PC-9 (cell line): ENCODE measurements around the gene NUTF2. TPM values are rescaled to one million over a fixed set of nuclear protein-coding genes. Genes with fewer than 3 reads are reported as not detected.

ENCODE experiments used
- BruUV-seq: library from RNA; stranded (reverse); fragments of 400-500 nt; replicated peaks from 2 replicates; lab custom pipeline; 2021; lab: Mats Ljungman, UMichigan
- CTCF ChIA-PET: fragments of 300-600 bp; sonication (Branson Sonifier 250); formaldehyde crosslinking; loops from one replicate; lab custom pipeline; 2022; ENCODE audit warnings: antibody characterized with exemption; lab: Charles Lee
- POLR2A ChIA-PET: fragments of 300-600 bp; sonication (Branson Sonifier 250); formaldehyde crosslinking; loops from one replicate; lab custom pipeline; 2022; ENCODE audit warnings: antibody characterized with exemption; ENCODE audit not compliant: unreplicated experiment; lab: Charles Lee
- DNase-seq, 2 experiments: peaks; one replicate each; pipeline versions ENCODE4 v3.0.0 to v3.0.0-alpha.2; 2015 to 2022; ENCODE audit warnings: mixed read lengths in 1 of 2
- H2AFZ ChIP-seq: fragments of 200-600 bp; sonication (generic); 2 replicates; pipeline ENCODE4 v1.8.1; 2017; ENCODE audit warnings: antibody characterized with exemption
- H3F3A ChIP-seq: fragments of 200-600 bp; sonication (generic); 2 replicates; pipeline ENCODE4 v1.8.1; 2017; ENCODE audit warnings: antibody characterized with exemption, mild to moderate bottlenecking, low read depth; ENCODE audit not compliant: insufficient read depth
- H3K27ac ChIP-seq: fragments of 200-600 bp; sonication (generic); 2 replicates; pipeline ENCODE4 v1.6.1; 2016; ENCODE audit warnings: mixed run types
- H3K27me3 ChIP-seq: fragments of 200-600 bp; sonication (generic); 2 replicates; pipeline ENCODE4 v1.6.1; 2016; ENCODE audit warnings: low read depth, mixed run types; ENCODE audit not compliant: insufficient read depth
- H3K36me3 ChIP-seq: fragments of 200-600 bp; sonication (generic); 2 replicates; pipeline ENCODE4 v1.6.1; 2016; ENCODE audit warnings: low read depth, mixed run types
- H3K4me1 ChIP-seq: fragments of 200-600 bp; sonication (generic); replicated peaks from 2 replicates; pipeline ENCODE4 v1.6.1; 2016; ENCODE audit warnings: mixed run types; ENCODE audit not compliant: insufficient read depth
- H3K4me2 ChIP-seq: fragments of 200-600 bp; sonication (generic); 2 replicates; pipeline ENCODE4 v1.6.1; 2017; ENCODE audit warnings: mixed run types
- H3K4me3 ChIP-seq: fragments of 200-600 bp; sonication (generic); 2 replicates; pipeline ENCODE4 v1.6.1; 2016; ENCODE audit warnings: mixed run types
- H3K79me2 ChIP-seq: fragments of 200-600 bp; sonication (generic); 2 replicates; pipeline ENCODE4 v1.6.1; 2017; ENCODE audit warnings: low read depth, mixed run types
- H3K9me2 ChIP-seq: fragments of 200-600 bp; sonication (generic); 2 replicates; pipeline ENCODE4 v1.8.1; 2017; ENCODE audit warnings: mild to moderate bottlenecking; ENCODE audit not compliant: insufficient read depth
- H3K9me3 ChIP-seq: fragments of 200-600 bp; sonication (generic); 2 replicates; pipeline ENCODE4 v1.8.1; 2016; ENCODE audit warnings: low read depth; ENCODE audit not compliant: insufficient read depth
- H4K20me1 ChIP-seq: fragments of 200-600 bp; sonication (generic); 2 replicates; pipeline ENCODE4 v1.8.1; 2017; ENCODE audit not compliant: insufficient read depth
- EZH2 ChIP-seq: fragments of 200-600 bp; sonication (generic); IDR thresholded peaks from 2 replicates; pipeline ENCODE4 v1.8.0; 2017; ENCODE audit warnings: antibody characterized with exemption, low read depth
- intact Hi-C: fragments of 100-400 bp; cut with micrococcal nuclease; formaldehyde crosslinking; loops from one replicate; pipeline ENCODE4 v1.10.0; 2022; ENCODE audit not compliant: unreplicated experiment
- total RNA-seq: library from RNA; stranded (reverse); gene quantifications from 2 replicates; pipeline ENCODE4 v1.2.3, GENCODE V29; 2021
- TF ChIP-seq, protein P1 (sequence below): fragments of 200-600 bp; sonication (generic); conservative IDR thresholded peaks from 2 replicates; pipeline ENCODE4 v1.6.1; 2017; ENCODE audit warnings: mixed run types, antibody characterized with exemption, mild to moderate bottlenecking, moderate library complexity

NUTF2 gene
- total RNA-seq, 1 experiment from 2014 or later = 147 TPM

DNA sequence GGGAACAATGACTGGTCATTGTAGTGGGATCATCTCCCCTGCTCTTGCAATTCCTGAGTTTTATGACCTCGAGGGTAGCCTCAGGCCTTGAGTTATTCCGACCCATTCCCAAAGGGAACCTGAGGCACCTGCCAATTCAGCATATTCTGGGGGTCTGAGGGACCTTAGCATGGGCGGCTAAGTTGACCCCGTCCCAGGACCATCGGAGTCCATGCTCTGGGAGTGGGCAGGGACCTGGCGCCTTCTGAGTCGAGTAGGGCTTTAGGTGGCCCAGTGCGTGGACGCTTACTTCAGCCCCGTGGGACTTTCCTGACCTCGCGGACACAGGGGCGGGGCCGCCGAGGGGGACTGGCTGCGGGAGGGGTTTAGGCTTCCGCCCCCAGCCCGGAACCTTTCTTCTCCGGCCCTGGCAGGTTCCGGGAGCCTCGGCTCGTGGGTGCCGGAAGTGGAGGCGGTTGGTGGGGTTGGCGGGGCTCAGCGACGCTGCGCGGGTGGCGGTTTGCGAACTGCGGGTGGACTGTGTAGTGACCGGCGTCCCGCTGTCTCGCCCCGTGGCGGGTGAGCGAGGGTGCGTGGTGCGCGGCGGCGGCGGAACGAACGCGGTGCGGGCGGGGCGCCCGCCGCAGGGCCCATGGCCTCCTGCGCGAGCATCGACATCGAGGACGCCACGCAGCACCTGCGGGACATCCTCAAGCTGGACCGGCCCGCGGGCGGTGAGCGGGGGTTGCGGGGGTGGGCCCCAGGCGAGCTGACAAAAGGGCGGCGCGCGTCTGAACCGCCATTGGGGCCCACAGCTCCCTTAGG is 26.1 kb downstream of the NUTF2 start, which contains the start of gene EDC4:
TSS of gene EDC4 (plus strand) at position 422 of the 804 bp plus-strand sequence. CDS start at position 632, 210 bp downstream.
- POLR2A ChIA-PET = no interaction called here
- TF ChIP-seq EZH2 = no peak
- TF ChIP-seq, protein P1, sequence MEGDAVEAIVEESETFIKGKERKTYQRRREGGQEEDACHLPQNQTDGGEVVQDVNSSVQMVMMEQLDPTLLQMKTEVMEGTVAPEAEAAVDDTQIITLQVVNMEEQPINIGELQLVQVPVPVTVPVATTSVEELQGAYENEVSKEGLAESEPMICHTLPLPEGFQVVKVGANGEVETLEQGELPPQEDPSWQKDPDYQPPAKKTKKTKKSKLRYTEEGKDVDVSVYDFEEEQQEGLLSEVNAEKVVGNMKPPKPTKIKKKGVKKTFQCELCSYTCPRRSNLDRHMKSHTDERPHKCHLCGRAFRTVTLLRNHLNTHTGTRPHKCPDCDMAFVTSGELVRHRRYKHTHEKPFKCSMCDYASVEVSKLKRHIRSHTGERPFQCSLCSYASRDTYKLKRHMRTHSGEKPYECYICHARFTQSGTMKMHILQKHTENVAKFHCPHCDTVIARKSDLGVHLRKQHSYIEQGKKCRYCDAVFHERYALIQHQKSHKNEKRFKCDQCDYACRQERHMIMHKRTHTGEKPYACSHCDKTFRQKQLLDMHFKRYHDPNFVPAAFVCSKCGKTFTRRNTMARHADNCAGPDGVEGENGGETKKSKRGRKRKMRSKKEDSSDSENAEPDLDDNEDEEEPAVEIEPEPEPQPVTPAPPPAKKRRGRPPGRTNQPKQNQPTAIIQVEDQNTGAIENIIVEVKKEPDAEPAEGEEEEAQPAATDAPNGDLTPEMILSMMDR = no peak
- peaks cover 11% of the 10 kb centered on the region; the same call in 1 of the 2 replicates for H3K4me1 ChIP-seq
- no peaks in the 10 kb centered on the region for H3K9me3 ChIP-seq
- peak; percentile 50 to 76 for DNase-seq
- CTCF ChIA-PET = interaction anchor here (0.6 to 0.7 kb wide), 3 partner anchors 56 to 168 kb away, joined by 4 to 6 read pairs (median 6); no protein-coding TSS in a partner anchor
- peaks cover 9% of the 10 kb centered on the region for H4K20me1 ChIP-seq
- H3K27me3 ChIP-seq = no peaks in the 10 kb centered on the region
- peaks cover 14% of the 10 kb centered on the region for H3K36me3 ChIP-seq
- H2AFZ ChIP-seq = peak within 1 kb of the TSS; percentile 88
- intact Hi-C loops = no loop called here
- H3K9me2 ChIP-seq = no peaks in the 10 kb centered on the region
- H3F3A ChIP-seq = peaks cover 21% of the 10 kb centered on the region
- H3K27ac ChIP-seq = peak within 1 kb of the TSS; percentile 21; the same call in 1 of the 2 replicates
- H3K79me2 ChIP-seq = peaks cover 30% of the 10 kb centered on the region
- peak within 1 kb of the TSS; percentile 83 for H3K4me3 ChIP-seq
- no TSS peak for BruUV-seq
- peak within 1 kb of the TSS; percentile 85 for H3K4me2 ChIP-seq

DNA sequence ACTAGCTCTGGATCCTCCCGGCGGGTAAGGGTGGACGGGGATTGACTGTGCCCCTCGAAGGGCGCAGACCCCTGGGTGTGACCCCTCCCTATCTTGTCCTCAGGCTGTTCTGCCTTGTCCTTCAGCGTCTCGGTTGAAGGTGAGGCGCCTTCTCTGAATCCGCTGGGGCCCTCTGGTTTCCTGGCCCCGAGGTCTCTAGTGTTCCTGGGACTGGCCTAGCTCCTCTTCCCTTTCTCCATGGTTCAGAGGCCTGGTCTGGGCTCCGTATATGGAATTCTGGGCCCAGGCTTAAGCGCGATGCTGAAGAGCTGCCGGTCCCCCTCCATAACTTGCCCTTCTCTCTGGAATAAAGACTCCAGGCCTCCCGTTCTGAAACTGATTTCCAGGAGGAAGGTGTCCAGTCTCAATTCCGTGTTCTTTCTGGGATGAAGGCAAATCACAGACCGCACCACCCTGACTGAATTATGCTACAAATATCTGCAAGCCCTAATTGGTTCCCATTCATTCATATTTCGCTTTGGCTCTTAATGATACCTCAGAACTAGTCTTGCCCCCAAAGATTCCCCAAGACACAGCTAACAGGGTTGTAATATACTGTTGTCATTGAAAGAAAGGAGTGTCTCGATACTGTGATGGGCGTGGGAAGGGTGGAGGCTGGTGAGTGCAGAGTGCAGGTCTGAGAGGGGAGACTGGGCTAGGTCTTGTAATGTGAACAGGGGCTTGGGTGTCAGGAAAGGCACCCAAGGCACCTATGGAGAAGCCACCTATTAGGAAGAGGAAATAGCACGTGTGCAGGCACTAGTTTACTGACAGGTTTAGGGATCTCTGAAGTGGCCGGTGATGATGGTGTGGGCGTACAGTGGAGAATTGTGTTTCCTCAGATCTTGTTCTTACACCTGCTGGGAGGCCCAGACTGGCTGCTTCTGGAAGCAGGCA is 27.0 kb downstream of the NUTF2 start:
- Histone ChIP-seq H4K20me1 (peaks cover 9% of the 10 kb centered on the region), H3K36me3 (peaks cover 16% of the 10 kb centered on the region), H3K4me2 (peak overlapping the region; percentile 85), H3K9me2 (no peaks in the 10 kb centered on the region), H3K27me3 (no peaks in the 10 kb centered on the region), H3F3A (peaks cover 17% of the 10 kb centered on the region), H3K4me3 (peak overlapping the region; percentile 83), H2AFZ (peak overlapping the region; percentile 88), H3K9me3 (no peaks in the 10 kb centered on the region), H3K79me2 (peaks cover 30% of the 10 kb centered on the region), H3K4me1 (peaks cover 11% of the 10 kb centered on the region; the same call in 1 of the 2 replicates), H3K27ac (no peak overlapping the region)
- intact Hi-C loops = no loop called here
- ChIA-PET POLR2A (no interaction called here), CTCF (interaction anchor here (0.6 to 0.7 kb wide), 4 partner anchors 57 to 167 kb away, joined by 3 to 6 read pairs (median 5); partner anchors contain the start of genes RANBP10 and TSNAXIP1)
- no peak for DNase-seq
- TSS peak; percentile 30 for BruUV-seq
- TF ChIP-seq EZH2 = no peak
- TF ChIP-seq, protein P1 = no peak

DNA sequence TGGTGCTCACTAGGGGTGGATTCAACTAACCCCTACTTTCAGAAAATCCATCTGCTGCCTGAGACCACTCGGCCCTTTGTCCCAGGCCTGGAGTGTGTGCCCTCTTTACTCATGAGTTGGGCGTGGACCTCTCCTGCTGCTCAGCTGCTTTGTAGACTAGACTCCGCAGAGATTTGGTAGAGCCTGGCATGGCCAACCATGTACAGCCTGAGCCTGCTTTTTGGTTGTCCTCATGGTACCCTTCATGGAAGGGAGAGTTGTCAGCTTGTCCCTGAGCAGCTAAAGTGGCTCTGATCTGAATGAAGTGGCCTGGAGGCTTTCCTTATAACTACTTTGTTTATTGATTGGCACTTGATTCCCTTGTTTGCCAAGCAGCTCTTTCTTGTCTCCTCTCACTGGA is 27.6 kb downstream of the NUTF2 start:
- Histone ChIP-seq H3K27ac (no peak overlapping the region), H3K79me2 (peaks cover 30% of the 10 kb centered on the region), H3K4me1 (peaks cover 11% of the 10 kb centered on the region; the same call in 1 of the 2 replicates), H3K36me3 (peaks cover 14% of the 10 kb centered on the region), H3K27me3 (no peaks in the 10 kb centered on the region), H2AFZ (no peak overlapping the region), H3K4me2 (peak overlapping the region; percentile 85), H3K9me3 (no peaks in the 10 kb centered on the region), H4K20me1 (peaks cover 9% of the 10 kb centered on the region), H3K9me2 (no peaks in the 10 kb centered on the region), H3K4me3 (peak overlapping the region; percentile 83), H3F3A (peaks cover 17% of the 10 kb centered on the region)
- POLR2A ChIA-PET = no interaction called here
- intact Hi-C loops = no loop called here
- no TSS peak for BruUV-seq
- no peak for TF ChIP-seq EZH2
- TF ChIP-seq, protein P1 = no peak
- no peak for DNase-seq
- CTCF ChIA-PET = interaction anchor here (0.7 kb wide), 1 partner anchor 68 kb away, joined by 3 read pairs; the partner anchor contains the start of genes RANBP10 and TSNAXIP1
